ENCODE data around the gene LRTM1.
A peak's percentile ranks its signal among the peaks of the same experiment; 100 is the strongest.

Gene LRTM1

GRCh38 chr3:54928046-54928770 is at the start of gene LRTM1:
TSS of gene LRTM1 (minus strand) at chr3:54928059. CDS start at chr3:54927911, 148 bp downstream.
- DNase-seq: no peak

- no peak for DNase-seq
These were observed 49.6 kb upstream of the LRTM1 start for GRCh38 chr3:54977439-54977838.

GRCh38 chr3:54970895-54971294 is 43.0 kb upstream of the LRTM1 start:
- no peak for DNase-seq

GRCh38 chr3:54969652-54970051 is 41.8 kb upstream of the LRTM1 start:
- DNase-seq: no peak

- no peak for DNase-seq
These were observed 40.8 kb upstream of the LRTM1 start for GRCh38 chr3:54968546-54969172.

GRCh38 chr3:54967731-54968161 is 39.9 kb upstream of the LRTM1 start:
- no peak for DNase-seq

GRCh38 chr3:54966979-54967378 is 39.1 kb upstream of the LRTM1 start:
- DNase-seq: no peak

GRCh38 chr3:54965746-54966145 is 37.9 kb upstream of the LRTM1 start:
- DNase-seq: no peak

GRCh38 chr3:54964081-54964480 is 36.2 kb upstream of the LRTM1 start:
- DNase-seq: no peak

- no peak for DNase-seq
These were observed 35.8 kb upstream of the LRTM1 start for GRCh38 chr3:54963641-54964040.

- no peak for DNase-seq
These were observed 34.3 kb upstream of the LRTM1 start for GRCh38 chr3:54962200-54962599.

- DNase-seq: no peak
These were observed 32.8 kb upstream of the LRTM1 start for GRCh38 chr3:54960701-54961100.

- no peak for DNase-seq
These were observed 32.2 kb upstream of the LRTM1 start for GRCh38 chr3:54960082-54960481.

- no peak for DNase-seq
These were observed 29.9 kb upstream of the LRTM1 start for GRCh38 chr3:54957711-54958110.

- no peak for DNase-seq
These were observed 28.1 kb upstream of the LRTM1 start for GRCh38 chr3:54955941-54956340.

GRCh38 chr3:54955496-54955895 is 27.6 kb upstream of the LRTM1 start:
- DNase-seq: no peak

- DNase-seq: no peak
These were observed 26.7 kb upstream of the LRTM1 start for GRCh38 chr3:54954521-54954920.

- DNase-seq: no peak
These were observed 26.2 kb upstream of the LRTM1 start for GRCh38 chr3:54954022-54954421.

- peak; percentile 2 for DNase-seq
These were observed 23.5 kb upstream of the LRTM1 start for GRCh38 chr3:54951405-54951804.

- DNase-seq: no peak
These were observed 22.6 kb upstream of the LRTM1 start for GRCh38 chr3:54950391-54951003.

GRCh38 chr3:54949491-54950044 is 21.7 kb upstream of the LRTM1 start:
- DNase-seq: no peak

- no peak for DNase-seq
These were observed 14.0 kb upstream of the LRTM1 start for GRCh38 chr3:54941690-54942362.

GRCh38 chr3:54940971-54941370 is 13.1 kb upstream of the LRTM1 start:
- no peak for DNase-seq
